NCI-H1092 treated with DMSO at 0.1 percent for 48 hours (cell line): Measurements from ENCODE around the gene HMGN1.

Experiments
- DNase-seq: peaks from one replicate; lab custom pipeline; 2025; lab: John Stamatoyannopoulos, UW

Gene HMGN1

GRCh38 chr21:39367783-39368182 is 18.9 kb upstream of the HMGN1 start:
- DNase-seq: no peak

GRCh38 chr21:39366563-39366962 is 17.7 kb upstream of the HMGN1 start:
- no peak for DNase-seq

GRCh38 chr21:39364949-39365348 is 16.1 kb upstream of the HMGN1 start:
- no peak for DNase-seq

GRCh38 chr21:39363607-39364555 is 15.0 kb upstream of the HMGN1 start:
- no peak for DNase-seq

- DNase-seq: no peak
These were observed 13.8 kb upstream of the HMGN1 start for GRCh38 chr21:39362733-39363132.

GRCh38 chr21:39359382-39359781 is 10.5 kb upstream of the HMGN1 start:
- DNase-seq: no peak

- DNase-seq: no peak
These were observed 4.4 kb upstream of the HMGN1 start for GRCh38 chr21:39353295-39353694.

- no peak for DNase-seq
These were observed 1.5 kb upstream of the HMGN1 start for GRCh38 chr21:39350094-39351005.

GRCh38 chr21:39349211-39350093 is 564 bp upstream of the HMGN1 start:
- peak; percentile 98 for DNase-seq

GRCh38 chr21:39348040-39348354 is 891 bp downstream of the HMGN1 start:
- DNase-seq: peak; percentile 60

GRCh38 chr21:39347537-39347936 is 1.4 kb downstream of the HMGN1 start:
- DNase-seq: no peak

GRCh38 chr21:39346671-39347331 is 2.1 kb downstream of the HMGN1 start:
- DNase-seq: no peak

- no peak for DNase-seq
These were observed 2.7 kb downstream of the HMGN1 start for GRCh38 chr21:39346206-39346605.

- DNase-seq: no peak
These were observed 3.4 kb downstream of the HMGN1 start for GRCh38 chr21:39345440-39345839.

GRCh38 chr21:39344848-39345247 is 4.0 kb downstream of the HMGN1 start:
- no peak for DNase-seq

- no peak for DNase-seq
These were observed 7.5 kb downstream of the HMGN1 start for GRCh38 chr21:39341249-39341923.

GRCh38 chr21:39340687-39341086 is 8.2 kb downstream of the HMGN1 start:
- no peak for DNase-seq

- no peak for DNase-seq
These were observed 9.7 kb downstream of the HMGN1 start for GRCh38 chr21:39339231-39339630.

GRCh38 chr21:39336457-39337008 is 12.4 kb downstream of the HMGN1 start:
- DNase-seq: no peak

- DNase-seq: no peak
These were observed 14.3 kb downstream of the HMGN1 start for GRCh38 chr21:39334611-39335010.
